Urothelium cell line (cell line): ENCODE results near the gene ADAMTS13.

ENCODE experiments used
- DNase-seq: peaks from one replicate; pipeline ENCODE4 v3.0.0; 2011; ENCODE audit warnings: low spot score, mixed read lengths
- FAIRE-seq: peaks from 2 replicates; lab custom pipeline; 2011; peaks lifted over from hg19 to GRCh38; lab: Jason Lieb, UNC

Gene ADAMTS13

DNA sequence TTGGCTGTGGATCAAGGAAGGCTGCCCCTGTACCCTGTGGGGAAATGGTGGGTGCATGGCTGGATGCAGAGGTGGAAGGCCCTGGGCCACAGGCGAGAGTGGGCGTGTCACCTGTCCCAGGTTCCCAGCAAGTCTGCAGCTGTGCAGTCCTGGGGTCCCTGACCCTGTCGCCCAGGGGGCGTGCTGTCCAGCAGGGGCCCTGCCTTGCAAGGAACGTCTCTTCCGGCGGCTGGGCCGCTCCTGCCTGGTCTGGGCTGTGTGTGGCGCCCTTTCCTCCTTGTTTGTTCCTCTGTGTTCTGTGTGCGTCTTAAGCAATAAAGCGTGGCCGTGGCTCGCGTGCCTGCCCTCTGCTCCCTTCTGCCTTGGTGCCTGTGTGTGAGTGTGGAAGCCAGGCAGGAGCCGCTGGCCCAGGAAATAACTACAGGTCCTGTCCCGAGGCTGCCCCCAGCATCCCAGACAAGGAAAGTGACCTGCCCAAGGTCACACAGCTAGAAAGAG, 48.3 kb downstream of the ADAMTS13 start:
- FAIRE-seq (no peak), DNase-seq (no peak)

GRCh38 chr9:133470988-133471387, 48.8 kb downstream of the ADAMTS13 start:
- FAIRE-seq (no peak), DNase-seq (no peak)

DNA sequence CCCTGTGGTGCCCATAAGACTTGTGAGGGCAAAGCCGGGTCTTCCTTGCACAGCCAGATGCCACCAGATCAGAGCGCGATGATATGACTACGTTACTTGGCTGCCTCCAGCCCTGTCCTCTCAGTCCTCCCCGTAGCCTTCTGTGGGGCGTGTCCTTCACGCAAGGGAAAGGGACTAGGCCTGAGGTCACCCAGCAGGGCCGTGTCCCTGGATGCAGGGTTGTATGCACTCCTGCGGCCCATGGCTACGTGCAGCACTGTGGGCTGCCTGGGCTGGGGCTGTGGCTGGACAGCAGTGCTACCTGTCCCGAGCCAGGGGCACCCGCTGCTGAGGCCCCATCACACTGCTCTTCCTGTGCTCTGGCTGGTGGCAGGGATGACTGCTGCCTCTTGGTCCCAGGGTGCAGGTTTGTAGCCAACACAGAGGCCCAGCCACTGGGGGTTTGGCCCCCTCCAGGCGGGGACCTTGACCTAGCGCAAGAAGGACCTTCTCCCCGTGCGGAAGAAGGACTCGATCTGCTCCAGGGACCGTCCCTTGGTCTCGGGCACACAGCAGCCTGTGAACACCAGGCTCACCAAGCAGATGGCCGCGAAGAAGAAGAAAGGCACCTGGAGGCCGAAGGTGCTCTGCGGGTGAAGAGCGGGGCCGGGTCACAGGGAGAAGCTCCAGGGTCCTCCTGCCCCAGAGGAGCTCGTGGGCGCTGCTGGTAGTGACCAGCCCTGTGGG, 49.5 kb downstream of the ADAMTS13 start:
- no peak for FAIRE-seq

GRCh38 chr9:133472277-133472645, 50.1 kb downstream of the ADAMTS13 start:
- no peak for DNase-seq
- FAIRE-seq: no peak

More for the DNA sequence above, 49.5 kb downstream of the ADAMTS13 start:
- no peak for DNase-seq

- no peak for DNase-seq
- no peak for FAIRE-seq
These were observed 50.7 kb downstream of the ADAMTS13 start for GRCh38 chr9:133472753-133473378.

DNA sequence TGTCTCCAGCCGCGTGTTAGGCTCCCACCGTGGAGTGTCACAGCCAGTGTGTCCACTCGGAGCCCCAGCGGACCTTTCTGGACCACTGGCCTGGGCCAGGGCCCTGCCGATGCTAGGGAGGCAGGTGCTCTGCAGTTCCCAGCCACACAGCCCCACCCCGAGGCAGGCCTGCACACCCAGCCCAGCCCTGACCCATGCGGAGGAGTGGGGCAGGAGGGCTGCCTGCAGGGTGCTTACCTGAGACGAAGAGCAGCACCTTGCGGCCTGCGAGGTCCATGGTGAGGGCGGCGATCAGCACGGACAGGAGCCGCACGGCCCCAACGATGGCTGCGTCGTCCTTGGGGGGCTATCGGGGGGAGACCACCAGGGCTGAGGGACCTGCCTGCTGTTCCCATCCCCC, 51.6 kb downstream of the ADAMTS13 start:
- DNase-seq (no peak), FAIRE-seq (no peak)

- DNase-seq (no peak), FAIRE-seq (no peak)
These were observed 52.0 kb downstream of the ADAMTS13 start for GRCh38 chr9:133474215-133474614.

GRCh38 chr9:133474853-133475252, 52.7 kb downstream of the ADAMTS13 start:
- DNase-seq: no peak
- FAIRE-seq: no peak

- DNase-seq (no peak), FAIRE-seq (no peak)
These were observed 53.3 kb downstream of the ADAMTS13 start for GRCh38 chr9:133475292-133476012.

- no peak for FAIRE-seq
- no peak for DNase-seq
These were observed 54.1 kb downstream of the ADAMTS13 start for GRCh38 chr9:133476036-133476931.

GRCh38 chr9:133476941-133477340, 54.8 kb downstream of the ADAMTS13 start:
- FAIRE-seq: no peak

GRCh38 chr9:133477461-133477860, 55.3 kb downstream of the ADAMTS13 start:
- FAIRE-seq: no peak

More at GRCh38 chr9:133476941-133477340, 54.8 kb downstream of the ADAMTS13 start:
- DNase-seq: no peak

DNA sequence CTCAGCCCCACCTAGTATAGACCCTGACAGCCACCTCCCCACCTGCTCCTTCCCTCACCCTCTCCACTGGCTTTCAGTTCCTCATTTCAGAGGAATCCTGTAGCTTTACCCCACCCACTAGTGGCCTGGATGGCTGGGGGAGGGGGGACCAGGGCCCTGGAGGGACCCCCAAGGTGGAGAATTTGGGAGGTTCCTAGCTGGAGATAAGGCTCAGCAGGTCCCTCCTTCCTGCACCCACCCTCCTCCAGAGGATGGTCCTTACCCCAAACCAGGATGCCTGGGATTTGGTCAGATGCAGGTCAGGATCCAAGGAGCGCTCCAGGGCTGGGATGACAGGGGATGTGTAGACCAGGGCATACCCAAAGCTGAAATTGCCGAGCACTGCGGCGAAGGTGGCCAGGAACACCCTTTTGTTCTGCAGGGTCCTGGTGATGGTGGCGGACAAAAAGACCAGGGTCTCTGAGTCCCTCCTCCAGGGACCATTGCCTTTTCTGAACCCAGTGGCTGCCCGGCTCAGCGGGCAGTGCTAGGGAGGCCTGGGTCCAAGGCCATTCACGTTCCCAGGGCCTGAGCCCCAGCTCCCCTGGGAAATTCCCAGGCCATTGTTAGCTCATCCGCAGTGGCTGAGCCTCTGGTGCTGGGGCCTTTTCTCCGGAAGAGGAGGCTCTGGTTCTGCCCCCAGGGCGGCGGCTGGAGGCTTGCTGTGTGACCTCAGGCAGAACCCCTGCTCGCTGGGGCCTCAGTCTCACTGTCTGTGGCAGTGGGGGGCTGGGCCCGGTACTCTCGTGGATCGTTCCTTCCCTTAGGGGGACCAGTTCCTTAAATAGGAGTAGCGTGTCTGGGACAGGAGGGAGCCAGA, 56.1 kb downstream of the ADAMTS13 start:
- DNase-seq (no peak), FAIRE-seq (no peak)

More at GRCh38 chr9:133477461-133477860, 55.3 kb downstream of the ADAMTS13 start:
- DNase-seq: no peak

DNA sequence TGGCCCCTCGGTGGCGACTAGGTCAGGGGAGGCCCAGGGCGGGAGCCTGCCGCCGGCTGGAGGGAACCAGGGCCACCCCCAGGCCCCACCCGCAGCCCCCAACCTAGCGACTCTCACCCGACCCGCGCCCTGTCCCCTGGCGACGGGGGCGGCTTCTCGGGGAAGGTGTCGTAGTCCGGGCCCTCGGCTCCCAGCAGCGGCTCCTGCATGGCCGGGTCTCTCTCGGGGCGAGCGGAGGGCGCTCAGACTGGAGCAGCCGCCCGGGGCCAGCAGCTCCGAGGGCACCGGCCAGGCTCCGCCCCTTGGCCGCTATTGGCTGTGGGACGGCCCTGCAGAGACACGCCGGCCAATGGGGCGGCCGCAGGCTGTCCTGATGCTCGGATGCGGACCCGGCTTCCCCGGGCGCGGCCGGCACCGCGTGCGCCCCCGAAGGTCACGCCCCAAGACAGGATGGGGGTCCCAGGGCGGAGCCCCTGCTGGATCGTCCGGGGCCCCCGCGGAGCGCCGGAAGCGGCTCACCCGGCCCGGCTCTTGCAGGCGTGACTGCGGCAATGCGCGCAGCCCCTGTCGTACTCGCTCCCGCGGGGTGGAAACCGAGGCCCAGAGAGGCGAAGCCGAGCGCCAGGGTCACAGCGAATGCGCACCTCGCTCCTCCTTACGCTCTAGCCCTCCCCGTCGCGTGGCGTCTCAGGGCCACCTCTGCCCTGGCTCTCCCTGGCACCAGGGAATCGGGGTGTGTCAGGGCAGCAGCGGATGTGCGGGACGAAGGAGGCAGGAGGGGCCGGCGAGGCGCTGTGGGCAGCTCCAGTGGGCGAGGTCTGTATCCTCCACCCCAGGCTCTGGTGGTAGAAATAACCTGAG, 56.9 kb downstream of the ADAMTS13 start, which contains the start of gene SLC2A6:
Gene SLC2A6, minus strand, starts transcription at position 249 of the 861 bp plus-strand sequence. Its CDS starts 40 bp downstream, at position 209.
- DNase-seq (peak; percentile 96), FAIRE-seq (peak; percentile 50)

- DNase-seq (no peak), FAIRE-seq (no peak)
These were observed 61.4 kb downstream of the ADAMTS13 start for GRCh38 chr9:133483611-133484010.

DNA sequence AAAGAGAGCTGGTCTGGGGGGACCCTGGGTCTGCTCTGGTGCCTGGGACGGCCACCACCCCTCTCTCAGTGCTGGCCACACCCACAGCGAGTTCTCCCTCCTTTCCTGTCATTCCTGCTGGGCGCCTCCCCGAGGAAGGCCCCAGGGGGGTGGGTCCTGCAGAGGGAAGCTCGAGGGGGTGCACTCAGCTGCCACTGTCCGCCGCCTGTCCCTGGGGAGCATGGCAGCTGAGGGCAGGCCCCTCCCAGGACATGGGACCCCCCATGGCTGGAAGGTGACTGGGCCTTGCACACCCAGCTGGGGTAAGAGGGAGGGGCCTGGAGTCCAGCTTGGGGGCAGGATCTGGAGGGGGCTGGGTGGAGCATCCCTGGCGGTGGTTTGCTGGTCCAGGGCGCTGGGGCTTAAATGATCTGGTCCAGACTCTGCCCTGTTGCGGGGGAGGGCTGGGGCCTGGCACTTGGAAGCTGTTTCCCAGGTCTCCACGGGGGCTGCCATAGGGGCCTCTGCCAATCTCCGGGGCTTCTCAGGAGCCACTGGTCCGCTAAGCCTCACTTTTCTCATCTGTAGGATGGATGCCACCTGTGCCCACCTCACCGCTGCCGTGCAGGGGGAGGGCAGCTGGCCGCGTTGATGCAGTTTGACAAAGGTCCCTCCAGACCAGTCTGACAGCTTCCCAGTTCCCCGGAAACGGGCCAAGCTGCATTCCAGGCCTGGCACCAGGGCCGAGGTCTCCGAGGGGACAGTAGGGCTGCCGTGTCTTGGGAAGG, 62.7 kb downstream of the ADAMTS13 start:
- DNase-seq: no peak

DNA sequence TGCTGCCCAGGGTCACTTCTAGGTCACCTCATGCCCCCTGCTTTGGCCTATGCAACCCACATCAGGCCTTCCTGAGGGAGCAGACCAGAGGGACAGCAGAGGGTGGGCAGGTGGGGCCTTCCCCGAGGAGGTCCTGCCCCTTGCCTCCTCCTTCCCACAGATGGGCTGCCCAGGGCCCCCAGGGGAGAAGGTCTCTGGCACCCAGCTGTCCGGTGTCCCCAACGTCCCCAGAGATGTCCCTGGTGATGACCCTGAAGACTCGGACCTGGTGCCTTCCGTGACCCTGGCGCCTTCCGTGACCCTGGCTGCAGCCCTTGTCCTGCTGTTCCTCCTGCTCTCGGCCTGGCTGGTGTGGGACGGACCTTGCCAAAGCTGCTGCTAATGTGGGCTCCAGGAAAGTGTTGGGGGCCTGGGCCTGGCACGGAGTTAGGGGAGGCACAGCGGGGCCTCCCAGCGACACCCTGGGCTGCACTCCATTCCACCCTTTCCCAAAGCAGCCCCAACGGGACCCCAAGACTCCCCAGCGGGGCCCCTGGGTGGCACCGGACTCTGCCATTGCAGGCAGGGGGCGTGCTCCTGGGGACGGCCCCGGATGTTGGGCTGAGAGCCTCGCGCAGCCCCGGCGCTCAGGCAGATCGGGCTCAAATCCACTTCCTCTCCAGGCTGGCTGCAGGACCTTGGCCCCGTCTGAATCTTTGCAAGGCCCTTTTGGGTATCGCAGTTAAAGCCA, 63.5 kb downstream of the ADAMTS13 start:
- peak; percentile 30 for DNase-seq
- no peak for FAIRE-seq

More for the DNA sequence above, 62.7 kb downstream of the ADAMTS13 start:
- FAIRE-seq: no peak
